Neutrophil (primary cell): ENCODE measurements around the gene HNRNPU.
A peak's percentile ranks its signal among the peaks of the same experiment; 100 is the strongest.

Experiments
- H3K27ac ChIP-seq: fragments of 200-600 bp; sonication (generic); 2 replicates; pipeline ENCODE4 v1.5.1; 2016; ENCODE audit warnings: mild to moderate bottlenecking, moderate library complexity
- H3K27me3 ChIP-seq: fragments of 200-600 bp; sonication (generic); 2 replicates; pipeline ENCODE4 v1.6.0; 2016; ENCODE audit warnings: mild to moderate bottlenecking
- H3K36me3 ChIP-seq: fragments of 200-600 bp; sonication (generic); 2 replicates; pipeline ENCODE4 v1.5.1; 2017
- H3K4me1 ChIP-seq, 2 experiments: fragments of 200-600 bp in 1 of 2; sonication (generic) in 1 of 2; 1 replicate in 1 of 2; 2 replicates in 1 of 2; pipeline versions ENCODE4 v1.5.1 to v1.6.1; 2013 to 2016; ENCODE audit warnings: low read depth in 1 of 2, low read length in 1 of 2, mild to moderate bottlenecking in 1 of 2, moderate library complexity in 1 of 2; ENCODE audit not compliant: control insufficient read depth in 1 of 2, insufficient read depth in 1 of 2
- H3K4me3 ChIP-seq, 2 experiments: fragments of 200-600 bp in 1 of 2; sonication (generic) in 1 of 2; 1 replicate in 1 of 2; 2 replicates in 1 of 2; pipeline ENCODE4 v1.5.1; 2013 to 2016; ENCODE audit warnings: low read depth in 1 of 2, low read length in 1 of 2, mild to moderate bottlenecking in 1 of 2, moderate library complexity in 1 of 2
- H3K9me3 ChIP-seq: fragments of 200-600 bp; sonication (generic); 2 replicates; pipeline ENCODE4 v1.5.1; 2016
- CTCF ChIP-seq: fragments of 200-600 bp; sonication (generic); IDR thresholded peaks from 2 replicates; pipeline ENCODE4 v1.5.1; 2016; ENCODE audit warnings: antibody characterized with exemption

HNRNPU gene

GRCh38 chr1:244864253-244865027 lies at the start of gene HNRNPU:
Gene HNRNPU, minus strand, starts transcription at chr1:244864543. Its CDS starts 236 bp downstream, at chr1:244864307.
- no peaks in the 10 kb centered on the region for H3K27me3 ChIP-seq
- peak; percentile 61 for TF ChIP-seq CTCF
- peaks cover 39 to 44% of the 10 kb centered on the region in 2 experiments for H3K4me1 ChIP-seq
- H3K9me3 ChIP-seq, result no peaks in the 10 kb centered on the region
- H3K36me3 ChIP-seq, result peaks cover 17% of the 10 kb centered on the region
- peak within 1 kb of the TSS; percentile 74 to 97 for H3K4me3 ChIP-seq
- peak within 1 kb of the TSS; percentile 99 for H3K27ac ChIP-seq

- Histone ChIP-seq H3K4me3 (no peak overlapping the region), H3K36me3 (no peaks in the 10 kb centered on the region), H3K9me3 (no peaks in the 10 kb centered on the region), H3K27ac (no peak overlapping the region), H3K27me3 (peaks cover 6% of the 10 kb centered on the region), H3K4me1 (peaks cover 1 to 6% of the 10 kb centered on the region in 2 experiments)
- no peak for TF ChIP-seq CTCF
Observed at GRCh38 chr1:244913806-244914205, 49.5 kb upstream of the HNRNPU start.

- Histone ChIP-seq H3K27me3 (no peaks in the 10 kb centered on the region), H3K9me3 (no peaks in the 10 kb centered on the region), H3K27ac (no peak overlapping the region), H3K4me3 (no peak overlapping the region), H3K4me1 (no peaks in the 10 kb centered on the region), H3K36me3 (no peaks in the 10 kb centered on the region)
- no peak for TF ChIP-seq CTCF
Observed at GRCh38 chr1:244904119-244904518, 39.8 kb upstream of the HNRNPU start.

- Histone ChIP-seq H3K4me3 (no peak overlapping the region), H3K27me3 (no peaks in the 10 kb centered on the region), H3K9me3 (no peaks in the 10 kb centered on the region), H3K27ac (no peak overlapping the region), H3K36me3 (no peaks in the 10 kb centered on the region), H3K4me1 (no peaks in the 10 kb centered on the region)
- no peak for TF ChIP-seq CTCF
Observed at GRCh38 chr1:244901400-244902015, 37.2 kb upstream of the HNRNPU start.

- H3K27me3 ChIP-seq, result no peaks in the 10 kb centered on the region
- no peaks in the 10 kb centered on the region for H3K9me3 ChIP-seq
- H3K27ac ChIP-seq, result no peak overlapping the region
- TF ChIP-seq CTCF, result no peak
- peaks cover 0 to 4% of the 10 kb centered on the region in 2 experiments for H3K4me1 ChIP-seq
- H3K36me3 ChIP-seq, result no peaks in the 10 kb centered on the region
- H3K4me3 ChIP-seq, result no peak overlapping the region
Observed at GRCh38 chr1:244897476-244898254, 33.3 kb upstream of the HNRNPU start.
